Large intestine (tissue), 3 donors: ENCODE measurements around the gene PPP1R1C. TPM values are rescaled to one million over a fixed set of nuclear protein-coding genes. Genes with fewer than 3 reads are reported as not detected.

Experiments
- DNase-seq, 2 donors: peaks; one replicate each; pipeline versions ENCODE4 v3.0.0 to v3.0.0-alpha.2; 2013
- H3K27ac ChIP-seq: one replicate; pipeline ENCODE4 v1.5.1; 2013; ENCODE audit warnings: low read length
- H3K27me3 ChIP-seq: 2 replicates; pipeline ENCODE4 v1.6.1; 2013; ENCODE audit warnings: low read length; ENCODE audit not compliant: control insufficient read depth, insufficient read depth
- H3K36me3 ChIP-seq: 2 replicates; pipeline ENCODE4 v1.6.1; 2013; ENCODE audit warnings: low read length; ENCODE audit not compliant: control insufficient read depth, insufficient read depth
- H3K4me1 ChIP-seq: one replicate; pipeline ENCODE4 v1.6.1; 2013; ENCODE audit warnings: low read length; ENCODE audit not compliant: control insufficient read depth, insufficient read depth
- H3K4me3 ChIP-seq: one replicate; pipeline ENCODE4 v1.5.1; 2013; ENCODE audit warnings: low read length
- H3K9me3 ChIP-seq: one replicate; pipeline ENCODE4 v1.6.1; 2013; ENCODE audit warnings: mild to moderate bottlenecking, low read depth, low read length, moderate library complexity; ENCODE audit not compliant: control insufficient read depth
- WGBS: methylation state at CpG from one replicate; pipeline ENCODE4 v1.1.5; 2013; ENCODE audit warnings: low lambda C conversion rate; ENCODE audit not compliant: insufficient coverage; 5-methylcytosine and 5-hydroxymethylcytosine counted together
- polyA plus RNA-seq: library from polyadenylated mRNA; unstranded; fragments of 120-200 nt; gene quantifications from one replicate; pipeline ENCODE4 v1.2.1, GENCODE V29; 2013

PPP1R1C gene
- polyA plus RNA-seq, 1 donor: 3.3 TPM

GRCh38 chr2:182073613-182074012 lies 88.0 kb downstream of the PPP1R1C start:
- 100% methylated on average over 1 of the region's 3 CpGs for WGBS
- no peak overlapping the region for H3K4me3 ChIP-seq
- H3K4me1 ChIP-seq: peaks cover 9% of the 10 kb centered on the region
- DNase-seq: no peak
- H3K36me3 ChIP-seq: no peaks in the 10 kb centered on the region
- H3K27ac ChIP-seq: no peak overlapping the region
- no peaks in the 10 kb centered on the region for H3K27me3 ChIP-seq
- no peaks in the 10 kb centered on the region for H3K9me3 ChIP-seq

GRCh38 chr2:182077023-182077422 lies 91.4 kb downstream of the PPP1R1C start:
- Histone ChIP-seq H3K4me1 (peaks cover 18% of the 10 kb centered on the region), H3K36me3 (no peaks in the 10 kb centered on the region), H3K9me3 (no peaks in the 10 kb centered on the region), H3K4me3 (no peak overlapping the region), H3K27ac (no peak overlapping the region), H3K27me3 (no peaks in the 10 kb centered on the region)
- DNase-seq: no peak
- 58% methylated on average over 5 of the region's 5 CpGs for WGBS

- H3K27ac ChIP-seq: no peak overlapping the region
- H3K36me3 ChIP-seq: no peaks in the 10 kb centered on the region
- no peaks in the 10 kb centered on the region for H3K9me3 ChIP-seq
- WGBS: no CpG with 5 or more reads among the region's 11 CpGs
- H3K4me1 ChIP-seq: peaks cover 18% of the 10 kb centered on the region
- H3K27me3 ChIP-seq: no peaks in the 10 kb centered on the region
- H3K4me3 ChIP-seq: no peak overlapping the region
- DNase-seq: peak; percentile 52 to 73
Observed at GRCh38 chr2:182077448-182078142, 91.9 kb downstream of the PPP1R1C start.

GRCh38 chr2:182078988-182079602 lies 93.4 kb downstream of the PPP1R1C start:
- Histone ChIP-seq H3K9me3 (no peaks in the 10 kb centered on the region), H3K27ac (no peak overlapping the region), H3K4me3 (no peak overlapping the region), H3K4me1 (peaks cover 18% of the 10 kb centered on the region), H3K36me3 (no peaks in the 10 kb centered on the region), H3K27me3 (no peaks in the 10 kb centered on the region)
- WGBS: 24% methylated on average over 2 of the region's 3 CpGs
- DNase-seq: peak in 1 of 2 donors; percentile 55

GRCh38 chr2:182080493-182080892 lies 94.8 kb downstream of the PPP1R1C start:
- 100% methylated on average over 1 of the region's 2 CpGs for WGBS
- DNase-seq: no peak
- H3K36me3 ChIP-seq: no peaks in the 10 kb centered on the region
- H3K4me1 ChIP-seq: peaks cover 18% of the 10 kb centered on the region
- no peak overlapping the region for H3K4me3 ChIP-seq
- no peaks in the 10 kb centered on the region for H3K9me3 ChIP-seq
- H3K27me3 ChIP-seq: no peaks in the 10 kb centered on the region
- H3K27ac ChIP-seq: no peak overlapping the region

- WGBS: 0% methylated on average over 1 of the region's 4 CpGs
- Histone ChIP-seq H3K27ac (no peak overlapping the region), H3K27me3 (no peaks in the 10 kb centered on the region), H3K4me3 (no peak overlapping the region), H3K4me1 (peaks cover 18% of the 10 kb centered on the region), H3K36me3 (no peaks in the 10 kb centered on the region), H3K9me3 (no peaks in the 10 kb centered on the region)
- DNase-seq: no peak
Observed at GRCh38 chr2:182081602-182082260, 96.1 kb downstream of the PPP1R1C start.

- Histone ChIP-seq H3K27ac (no peak overlapping the region), H3K4me3 (no peak overlapping the region), H3K4me1 (no peaks in the 10 kb centered on the region), H3K9me3 (no peaks in the 10 kb centered on the region), H3K27me3 (no peaks in the 10 kb centered on the region), H3K36me3 (no peaks in the 10 kb centered on the region)
- WGBS: 100% methylated on average over 2 of the region's 3 CpGs
- DNase-seq: no peak
Observed at GRCh38 chr2:182088681-182089320, 103.1 kb downstream of the PPP1R1C start.

GRCh38 chr2:182090486-182090885 lies 104.8 kb downstream of the PPP1R1C start:
- Histone ChIP-seq H3K9me3 (no peaks in the 10 kb centered on the region), H3K27ac (no peak overlapping the region), H3K27me3 (no peaks in the 10 kb centered on the region), H3K36me3 (no peaks in the 10 kb centered on the region), H3K4me1 (no peaks in the 10 kb centered on the region), H3K4me3 (no peak overlapping the region)
- whole genome bisulfite sequencing: 100% methylated on average over 1 of the region's 3 CpGs
- DNase-seq: no peak

GRCh38 chr2:182097571-182098164 lies 112.0 kb downstream of the PPP1R1C start:
- Histone ChIP-seq H3K9me3 (no peaks in the 10 kb centered on the region), H3K4me1 (no peaks in the 10 kb centered on the region), H3K4me3 (no peak overlapping the region), H3K36me3 (no peaks in the 10 kb centered on the region), H3K27me3 (no peaks in the 10 kb centered on the region), H3K27ac (no peak overlapping the region)
- DNase-seq: no peak
- WGBS: 41% methylated on average over 2 of the region's 2 CpGs

- no peak overlapping the region for H3K27ac ChIP-seq
- WGBS: no CpG with 5 or more reads among the region's 1 CpG
- no peaks in the 10 kb centered on the region for H3K36me3 ChIP-seq
- DNase-seq: no peak
- no peaks in the 10 kb centered on the region for H3K9me3 ChIP-seq
- H3K4me3 ChIP-seq: no peak overlapping the region
- H3K4me1 ChIP-seq: no peaks in the 10 kb centered on the region
- no peaks in the 10 kb centered on the region for H3K27me3 ChIP-seq
Observed at GRCh38 chr2:182098648-182099047, 113.0 kb downstream of the PPP1R1C start.
